Fibroblast of lung (primary cell): ENCODE data around the gene REPS2.

ENCODE experiments used
- CTCF ChIP-seq, 2 donors: IDR thresholded peaks in 1 of 2; conservative IDR thresholded peaks in 1 of 2; 1 replicate in 1 of 2; 2 replicates in 1 of 2; pipeline ENCODE4 v1.5.1; 2011 to 2012; ENCODE audit warnings: low read length in 2 of 2, control low read depth in 1 of 2, inconsistent platforms in 1 of 2, low read depth in 1 of 2, mild to moderate bottlenecking in 1 of 2
- EZH2 ChIP-seq: IDR thresholded peaks from 2 replicates; pipeline ENCODE4 v1.5.1; 2012; ENCODE audit warnings: low read length, control low read depth, mild to moderate bottlenecking; ENCODE audit errors: missing control alignments

- no peak for TF ChIP-seq EZH2
- TF ChIP-seq CTCF (conservative IDR thresholded peaks at IDR 0.05 in 1 of 2, IDR thresholded peaks at IDR 0.05 in 1 of 2; ENCODE audit: low read depth in 1 of 2, low read length in 2 of 2): no peak
Measured at GRCh38 chrX:16990839-16991238, 44.4 kb downstream of the REPS2 start.
